ENCODE results near the gene SLC6A19. TPM values are rescaled to one million over a fixed set of nuclear protein-coding genes. Genes with fewer than 3 reads are reported as not detected.

The SLC6A19 gene
- total RNA-seq, 1 experiment from 2014 or later = not detected

GRCh38 chr5:1167728-1168709, 33.4 kb upstream of the SLC6A19 start:
- Histone ChIP-seq H3K9me3 (ENCODE audit: low read depth, low read length, poor library complexity, severe bottlenecking) (no peaks in the 10 kb centered on the region), H3K4me3 (ENCODE audit: low read depth, low read length, poor library complexity, severe bottlenecking) (peak overlapping the region; percentile 33), H3K36me3 (ENCODE audit: insufficient read depth, low read length, poor library complexity, severe bottlenecking) (no peaks in the 10 kb centered on the region), H3K27me3 (replicated peaks; ENCODE audit: insufficient read depth, low read depth, low read length, poor library complexity) (no peaks in the 10 kb centered on the region), H3K4me1 (ENCODE audit: insufficient read depth, low read length, poor library complexity, severe bottlenecking) (no peaks in the 10 kb centered on the region), H3K27ac (ENCODE audit: low read depth, low read length, poor library complexity, severe bottlenecking) (no peak overlapping the region)
- CTCF ChIA-PET = interaction anchor here (0.6 to 1.7 kb wide), 6 partner anchors 32 to 477 kb away, joined by 3 to 10 read pairs (median 4); no protein-coding TSS in a partner anchor
- intact Hi-C loops (cut with micrococcal nuclease; ENCODE audit: unreplicated experiment) = loop anchor here (1.0 kb wide), 3 partner anchors 245 to 477 kb away; no protein-coding TSS in a partner anchor
- no TSS peak for BruUV-seq (replicated peaks)
- POLR2A ChIA-PET (ENCODE audit: low non-redundant PET) = no interaction called here
- TF ChIP-seq EZH2 (IDR thresholded peaks at IDR 0.05; ENCODE audit: borderline replicate concordance, low read depth, low read length, poor library complexity, severe bottlenecking) (no peak), CTCF (conservative IDR thresholded peaks at IDR 0.05; ENCODE audit: low read depth, low read length) (peak; percentile 65)
- DNase-seq (ENCODE audit: low spot score) = peak; percentile 80

DNA sequence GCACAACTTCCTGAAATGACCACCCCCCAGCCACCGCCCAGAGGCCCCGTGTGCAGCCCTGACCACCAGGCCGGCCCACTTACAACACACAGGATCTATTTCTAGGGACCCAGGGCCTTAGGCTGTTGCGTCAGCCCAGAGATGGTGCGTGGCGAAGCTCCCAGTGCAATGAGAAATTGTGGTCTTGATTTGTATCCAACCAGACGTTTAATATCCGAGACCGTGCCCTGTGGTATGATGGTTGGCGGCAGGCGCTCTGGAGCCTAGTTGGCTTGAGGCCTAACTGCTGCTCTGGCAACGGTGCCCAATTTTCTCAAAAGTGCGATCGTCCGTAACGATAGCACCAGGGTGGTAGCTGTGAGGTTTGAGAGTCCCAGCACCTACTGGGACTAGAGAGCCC, 32.6 kb upstream of the SLC6A19 start:
- no peak for TF ChIP-seq EZH2 (IDR thresholded peaks at IDR 0.05; ENCODE audit: borderline replicate concordance, low read depth, low read length, poor library complexity, severe bottlenecking)
- TF ChIP-seq CTCF (conservative IDR thresholded peaks at IDR 0.05; ENCODE audit: low read depth, low read length) = no peak
- H3K4me3 ChIP-seq (ENCODE audit: low read depth, low read length, poor library complexity, severe bottlenecking) = no peak overlapping the region
- intact Hi-C loops (cut with micrococcal nuclease; ENCODE audit: unreplicated experiment) = loop anchor here (1.0 kb wide), 2 partner anchors 473 to 477 kb away; no protein-coding TSS in a partner anchor
- no peaks in the 10 kb centered on the region for H3K27me3 ChIP-seq (replicated peaks; ENCODE audit: insufficient read depth, low read depth, low read length, poor library complexity)
- BruUV-seq (replicated peaks) = no TSS peak
- H3K4me1 ChIP-seq (ENCODE audit: insufficient read depth, low read length, poor library complexity, severe bottlenecking) = peaks cover 1% of the 10 kb centered on the region
- no peaks in the 10 kb centered on the region for H3K36me3 ChIP-seq (ENCODE audit: insufficient read depth, low read length, poor library complexity, severe bottlenecking)
- ChIA-PET POLR2A (ENCODE audit: low non-redundant PET) (no interaction called here), CTCF (interaction anchor here (0.5 to 1.3 kb wide), 2 partner anchors 476 to 722 kb away, joined by 3 to 4 read pairs; no protein-coding TSS in a partner anchor)
- H3K27ac ChIP-seq (ENCODE audit: low read depth, low read length, poor library complexity, severe bottlenecking) = no peak overlapping the region
- H3K9me3 ChIP-seq (ENCODE audit: low read depth, low read length, poor library complexity, severe bottlenecking) = no peaks in the 10 kb centered on the region
- DNase-seq (ENCODE audit: low spot score) = no peak

GRCh38 chr5:1169211-1170115, 31.9 kb upstream of the SLC6A19 start:
- Histone ChIP-seq H3K9me3 (ENCODE audit: low read depth, low read length, poor library complexity, severe bottlenecking) (no peaks in the 10 kb centered on the region), H3K27ac (ENCODE audit: low read depth, low read length, poor library complexity, severe bottlenecking) (no peak overlapping the region), H3K27me3 (replicated peaks; ENCODE audit: insufficient read depth, low read depth, low read length, poor library complexity) (no peaks in the 10 kb centered on the region), H3K36me3 (ENCODE audit: insufficient read depth, low read length, poor library complexity, severe bottlenecking) (no peaks in the 10 kb centered on the region), H3K4me3 (ENCODE audit: low read depth, low read length, poor library complexity, severe bottlenecking) (no peak overlapping the region), H3K4me1 (ENCODE audit: insufficient read depth, low read length, poor library complexity, severe bottlenecking) (peaks cover 5% of the 10 kb centered on the region)
- ChIA-PET CTCF (interaction anchor here (0.5 to 1.3 kb wide), 3 partner anchors 66 to 723 kb away, joined by 3 to 4 read pairs (median 3); no protein-coding TSS in a partner anchor), POLR2A (ENCODE audit: low non-redundant PET) (no interaction called here)
- no peak for DNase-seq (ENCODE audit: low spot score)
- intact Hi-C loops (cut with micrococcal nuclease; ENCODE audit: unreplicated experiment) = no loop called here
- BruUV-seq (replicated peaks) = no TSS peak
- TF ChIP-seq CTCF (conservative IDR thresholded peaks at IDR 0.05; ENCODE audit: low read depth, low read length) (no peak), EZH2 (IDR thresholded peaks at IDR 0.05; ENCODE audit: borderline replicate concordance, low read depth, low read length, poor library complexity, severe bottlenecking) (no peak)

Data from A673 (cell line).